Kidney epithelial cell (primary cell): ENCODE data around the gene ADAMTS20. TPM values are rescaled to one million over a fixed set of nuclear protein-coding genes. Genes with fewer than 3 reads are reported as not detected.

Experiments
- DNase-seq: peaks from one replicate; pipeline ENCODE4 v3.0.0-alpha.2; 2010; ENCODE audit warnings: low read depth
- H3K27me3 ChIP-seq: 2 replicates; pipeline ENCODE4 v1.6.0; 2011; ENCODE audit warnings: low read length; ENCODE audit not compliant: control insufficient read depth, insufficient read depth
- H3K36me3 ChIP-seq: 2 replicates; pipeline ENCODE4 v1.5.1; 2011; ENCODE audit warnings: low read length; ENCODE audit not compliant: control insufficient read depth, insufficient read depth
- H3K4me3 ChIP-seq: 2 replicates; pipeline ENCODE4 v1.5.1; 2011; ENCODE audit warnings: low read depth, mild to moderate bottlenecking, control low read depth, low read length
- total RNA-seq: library from RNA; depleted of rRNA; stranded (reverse); fragments of >200 nt; gene quantifications from 2 replicates; pipeline ENCODE4 v1.2.3, GENCODE V29; 2015
- TF ChIP-seq, protein P1 (sequence below): IDR thresholded peaks from 2 replicates; pipeline ENCODE4 v1.5.1; 2011; ENCODE audit warnings: mild to moderate bottlenecking, moderate library complexity, low read length, control low read depth, inconsistent platforms; ENCODE audit not compliant: insufficient read depth, poor library complexity, severe bottlenecking

The ADAMTS20 gene
- total RNA-seq, 1 donor from 2014 or later: 0.33 TPM

DNA sequence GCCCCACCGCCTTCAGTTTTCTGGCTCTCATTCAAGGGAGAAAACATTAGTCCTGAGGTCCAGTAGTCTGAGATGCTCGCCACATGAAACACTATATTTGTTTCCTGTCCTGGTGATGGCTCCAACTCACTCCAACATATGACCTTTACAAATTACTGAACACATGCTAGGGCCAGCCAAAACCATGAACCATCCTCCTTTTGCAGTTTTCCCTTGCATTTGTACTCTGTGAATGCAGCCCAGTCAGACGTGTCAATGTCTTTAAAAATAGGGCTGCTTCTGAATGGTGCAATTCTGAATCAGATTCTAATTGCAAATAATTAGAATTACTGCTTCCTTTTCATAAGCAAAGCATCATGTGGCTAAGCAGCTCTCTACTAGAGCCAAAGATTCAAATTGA lies 36.0 kb downstream of the ADAMTS20 start:
- DNase-seq: no peak
- H3K27me3 ChIP-seq: no peaks in the 10 kb centered on the region

DNA sequence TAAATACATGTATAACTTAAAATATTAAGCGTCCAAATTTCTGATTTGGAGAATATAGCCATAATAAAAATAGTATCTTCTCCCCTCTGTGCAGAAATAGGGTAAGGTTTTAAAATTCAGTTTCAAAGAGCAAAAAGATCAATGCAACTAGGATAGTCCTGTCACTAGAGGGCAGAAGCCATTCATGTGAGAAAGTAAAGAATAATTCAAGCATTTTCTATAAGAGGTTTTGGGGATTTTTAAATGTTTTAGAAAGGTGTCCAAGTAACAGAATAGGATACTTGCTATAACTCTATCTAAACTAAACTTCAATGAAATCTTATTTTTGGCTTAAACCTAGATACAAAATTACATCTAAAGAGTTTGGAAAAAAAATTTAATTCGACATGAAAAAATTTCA lies 50.3 kb downstream of the ADAMTS20 start:
- Histone ChIP-seq H3K36me3 (no peaks in the 10 kb centered on the region), H3K27me3 (no peaks in the 10 kb centered on the region), H3K4me3 (no peak overlapping the region)
- TF ChIP-seq, protein P1, sequence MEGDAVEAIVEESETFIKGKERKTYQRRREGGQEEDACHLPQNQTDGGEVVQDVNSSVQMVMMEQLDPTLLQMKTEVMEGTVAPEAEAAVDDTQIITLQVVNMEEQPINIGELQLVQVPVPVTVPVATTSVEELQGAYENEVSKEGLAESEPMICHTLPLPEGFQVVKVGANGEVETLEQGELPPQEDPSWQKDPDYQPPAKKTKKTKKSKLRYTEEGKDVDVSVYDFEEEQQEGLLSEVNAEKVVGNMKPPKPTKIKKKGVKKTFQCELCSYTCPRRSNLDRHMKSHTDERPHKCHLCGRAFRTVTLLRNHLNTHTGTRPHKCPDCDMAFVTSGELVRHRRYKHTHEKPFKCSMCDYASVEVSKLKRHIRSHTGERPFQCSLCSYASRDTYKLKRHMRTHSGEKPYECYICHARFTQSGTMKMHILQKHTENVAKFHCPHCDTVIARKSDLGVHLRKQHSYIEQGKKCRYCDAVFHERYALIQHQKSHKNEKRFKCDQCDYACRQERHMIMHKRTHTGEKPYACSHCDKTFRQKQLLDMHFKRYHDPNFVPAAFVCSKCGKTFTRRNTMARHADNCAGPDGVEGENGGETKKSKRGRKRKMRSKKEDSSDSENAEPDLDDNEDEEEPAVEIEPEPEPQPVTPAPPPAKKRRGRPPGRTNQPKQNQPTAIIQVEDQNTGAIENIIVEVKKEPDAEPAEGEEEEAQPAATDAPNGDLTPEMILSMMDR: peak; percentile 63
- DNase-seq: no peak

More for the DNA sequence above, 36.0 kb downstream of the ADAMTS20 start:
- no peaks in the 10 kb centered on the region for H3K36me3 ChIP-seq
- H3K4me3 ChIP-seq: no peak overlapping the region
- TF ChIP-seq, protein P1: no peak

DNA sequence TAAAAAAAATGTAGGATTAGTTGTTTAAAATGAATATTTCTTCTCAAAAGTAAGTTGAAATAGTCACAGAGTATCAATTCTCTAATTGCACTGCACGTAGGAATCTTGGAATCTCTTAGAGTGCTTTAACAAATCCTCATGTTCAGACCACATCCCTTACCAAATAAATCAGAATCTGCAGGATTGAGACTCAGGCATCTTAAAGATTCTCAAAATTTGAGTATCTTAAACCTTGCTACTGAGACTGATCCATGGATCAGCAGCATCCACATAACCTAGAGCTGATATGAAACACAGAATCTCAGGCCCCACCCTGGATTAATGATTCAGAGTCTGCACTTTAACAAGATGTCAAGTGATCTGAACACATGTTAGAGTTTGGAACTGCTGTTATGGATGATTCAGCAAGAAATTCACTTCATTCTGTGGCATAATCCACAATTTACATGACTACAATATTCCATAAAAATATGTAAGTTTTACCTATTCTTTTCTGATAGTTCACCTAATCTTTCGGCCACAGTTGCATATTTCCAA lies 58.7 kb downstream of the ADAMTS20 start:
- Histone ChIP-seq H3K27me3 (no peaks in the 10 kb centered on the region), H3K36me3 (no peaks in the 10 kb centered on the region), H3K4me3 (no peak overlapping the region)
- TF ChIP-seq, protein P1: no peak
- DNase-seq: no peak

DNA sequence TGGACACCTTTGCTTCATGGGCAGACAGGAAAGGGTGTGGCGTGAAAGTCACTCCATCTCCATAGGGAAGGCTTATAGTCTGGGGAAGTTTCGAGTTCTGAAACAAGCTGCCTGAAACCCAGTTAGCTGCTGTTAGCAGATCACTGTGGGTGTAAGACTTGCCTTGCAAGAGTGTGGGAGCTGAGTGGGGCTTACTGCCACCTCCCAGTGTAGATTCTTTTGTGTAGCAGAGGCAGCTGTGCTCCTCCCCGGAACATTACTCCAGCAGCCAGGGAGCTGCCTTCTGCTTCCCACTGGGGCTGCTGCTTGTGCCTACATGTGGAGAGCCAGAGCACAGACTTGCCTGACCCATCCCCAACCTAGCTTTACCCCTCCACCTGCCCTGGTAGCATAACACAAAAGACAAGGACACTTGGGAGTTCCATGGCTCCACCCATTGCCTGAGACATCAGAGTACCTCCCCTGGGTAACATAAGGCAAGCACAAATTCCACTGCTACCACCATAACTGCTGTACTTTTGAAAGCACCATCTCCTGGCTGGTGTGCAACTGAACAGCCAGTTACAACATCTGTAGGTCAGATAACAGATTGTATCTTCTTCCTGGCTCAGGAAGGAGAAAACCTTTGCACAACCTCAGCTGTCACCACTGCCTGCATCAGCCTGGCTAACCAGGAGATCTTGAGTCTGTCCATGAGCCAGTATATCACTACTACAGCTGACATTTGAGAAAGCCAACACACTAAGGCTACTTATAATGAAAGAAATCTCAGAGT lies 69.5 kb downstream of the ADAMTS20 start:
- TF ChIP-seq, protein P1: no peak
- H3K36me3 ChIP-seq: no peaks in the 10 kb centered on the region
- no peak for DNase-seq
- no peaks in the 10 kb centered on the region for H3K27me3 ChIP-seq
- no peak overlapping the region for H3K4me3 ChIP-seq

DNA sequence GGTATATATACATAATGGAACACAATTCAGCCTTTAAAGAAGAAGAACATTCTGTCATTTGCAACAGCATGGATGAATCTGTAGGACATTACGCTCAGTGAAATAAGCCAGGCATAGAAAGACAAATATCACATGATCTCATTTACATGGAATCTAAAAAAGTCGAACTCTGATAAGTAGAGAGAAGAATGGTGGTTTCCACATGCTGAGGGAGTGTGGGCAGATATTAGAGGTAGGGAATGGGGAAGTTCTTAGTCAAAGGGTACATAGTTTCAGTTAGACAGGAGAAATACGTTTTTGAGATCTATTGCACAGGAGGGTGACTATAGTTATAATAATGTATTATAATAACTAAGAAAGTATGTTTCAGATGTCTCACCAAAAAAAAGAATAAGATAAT lies 71.4 kb downstream of the ADAMTS20 start:
- H3K4me3 ChIP-seq: no peak overlapping the region
- H3K27me3 ChIP-seq: no peaks in the 10 kb centered on the region
- DNase-seq: no peak
- TF ChIP-seq, protein P1: no peak
- H3K36me3 ChIP-seq: no peaks in the 10 kb centered on the region
